GM15510 (cell line): ENCODE data around the gene BCAS3.

Source experiments
- POLR2A ChIP-seq: IDR thresholded peaks from 3 replicates; pipeline ENCODE4 v1.6.1; 2011; ENCODE audit warnings: borderline replicate concordance; ENCODE audit not compliant: insufficient read length; ENCODE audit errors: extremely low read depth

Gene BCAS3

DNA sequence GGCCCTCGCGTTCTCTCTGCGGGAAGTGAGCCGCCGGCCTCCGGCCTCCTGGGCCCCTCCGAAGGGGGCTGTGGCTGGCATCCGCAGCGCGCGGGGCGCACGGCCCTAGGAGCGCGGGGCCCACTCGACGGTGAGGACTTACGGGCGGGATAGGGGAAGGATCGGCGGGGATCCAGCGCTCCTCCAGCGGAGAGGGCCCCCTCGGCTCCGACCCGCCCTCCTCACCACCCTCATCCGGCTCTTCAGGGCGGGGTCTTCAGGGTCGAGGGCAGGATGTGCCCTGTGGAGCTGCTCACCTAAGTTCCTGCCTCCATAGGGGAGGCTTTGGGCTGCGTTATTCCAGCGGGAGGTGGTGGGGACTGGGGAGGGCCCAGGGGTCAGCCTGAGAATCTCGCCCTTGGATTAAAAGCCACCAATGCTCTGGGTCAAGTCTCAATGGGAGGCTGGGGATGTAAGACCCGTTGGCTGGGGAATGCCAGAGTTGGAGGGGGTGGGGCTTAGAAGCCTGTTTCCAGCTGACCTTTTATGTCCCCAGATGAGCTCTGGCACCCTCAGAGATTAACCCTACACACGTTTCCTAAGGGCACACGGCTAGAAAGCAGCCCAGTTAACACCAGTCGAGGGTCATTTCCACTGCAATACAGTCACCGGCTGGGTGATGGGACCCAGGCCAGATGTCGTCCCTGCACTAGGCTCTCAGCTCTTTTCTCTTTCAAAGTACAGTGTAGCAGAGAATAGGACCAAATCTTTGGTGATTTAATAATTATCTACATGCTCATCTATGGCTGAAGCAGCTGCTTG is 735.4 kb downstream of the BCAS3 start:
- no peak for TF ChIP-seq POLR2A

DNA sequence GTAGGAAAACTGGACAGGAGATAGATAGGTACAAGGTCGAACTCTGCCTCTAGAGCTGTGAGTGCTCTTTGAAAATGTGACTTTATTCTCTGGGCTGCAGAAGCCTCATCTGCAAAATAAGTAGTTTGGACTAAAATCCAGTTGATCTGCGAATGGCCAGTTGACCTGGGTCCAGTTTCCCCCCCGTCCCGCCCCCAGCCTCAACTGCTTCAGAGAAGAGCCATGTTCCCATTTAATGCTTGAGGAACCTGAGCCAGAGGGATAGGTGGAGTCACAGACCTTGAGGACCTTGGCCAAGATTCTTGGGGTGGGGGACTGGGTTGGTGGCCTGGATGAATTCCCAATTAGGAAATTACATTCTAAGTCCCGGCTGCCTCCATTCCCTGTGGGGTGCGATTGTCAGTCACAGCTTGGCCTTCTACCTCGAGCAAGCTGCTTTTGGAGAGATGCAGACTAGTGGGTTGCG is 736.0 kb downstream of the BCAS3 start:
- TF ChIP-seq POLR2A, result no peak

DNA sequence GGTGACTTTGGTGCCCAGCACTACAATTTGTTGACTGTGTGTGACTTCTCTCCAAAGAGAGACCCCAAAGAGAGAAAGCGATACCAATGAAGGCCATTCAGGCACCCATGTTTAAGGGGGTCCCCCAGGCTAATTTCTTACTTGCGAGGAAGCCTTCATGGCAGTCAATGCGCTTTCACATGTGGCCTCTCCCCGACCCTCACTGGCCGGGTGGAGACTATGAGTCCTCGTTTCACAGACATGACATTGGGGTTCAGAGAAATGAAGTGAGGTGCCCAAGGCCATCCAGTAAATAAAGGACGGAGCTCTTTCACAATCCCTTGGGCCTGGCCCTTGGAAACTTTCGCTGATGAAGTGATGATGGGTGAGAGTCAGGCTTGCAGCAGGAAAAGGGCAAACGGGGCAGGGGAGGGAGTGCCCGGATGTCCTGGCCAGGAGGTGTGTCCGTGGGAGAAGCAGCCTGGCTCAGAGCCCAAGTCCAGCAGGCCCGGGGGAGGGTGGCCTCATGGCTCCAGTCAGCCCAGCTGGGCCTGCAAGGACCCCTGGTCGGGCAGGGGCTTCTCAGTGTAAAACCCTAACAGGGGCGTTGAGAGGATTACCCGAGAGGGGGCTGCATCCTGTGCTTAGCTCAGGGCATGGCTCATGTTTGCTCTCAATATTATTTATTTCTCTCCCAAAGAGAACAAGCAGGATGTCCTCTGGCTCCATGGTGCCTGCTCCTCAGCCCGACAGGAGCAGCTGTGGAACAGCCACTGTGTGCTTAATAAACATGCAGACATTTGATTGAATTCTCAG is 736.7 kb downstream of the BCAS3 start:
- no peak for TF ChIP-seq POLR2A

DNA sequence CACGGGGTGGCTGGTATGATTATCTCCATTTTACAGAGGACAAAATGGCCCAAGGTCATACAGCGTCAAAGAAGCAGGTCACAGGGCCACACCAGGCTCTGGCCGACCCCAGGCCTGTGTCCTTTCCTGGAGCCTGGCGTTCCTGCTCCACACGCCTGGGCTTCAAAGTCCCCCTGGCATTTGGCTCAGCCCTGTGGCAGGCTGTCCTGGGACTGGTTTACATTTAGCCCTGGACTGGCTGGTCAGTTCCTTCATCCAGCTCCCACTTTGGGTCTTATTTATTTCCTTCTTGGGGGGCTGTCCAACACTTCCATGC is 737.2 kb downstream of the BCAS3 start:
- TF ChIP-seq POLR2A, result no peak

DNA sequence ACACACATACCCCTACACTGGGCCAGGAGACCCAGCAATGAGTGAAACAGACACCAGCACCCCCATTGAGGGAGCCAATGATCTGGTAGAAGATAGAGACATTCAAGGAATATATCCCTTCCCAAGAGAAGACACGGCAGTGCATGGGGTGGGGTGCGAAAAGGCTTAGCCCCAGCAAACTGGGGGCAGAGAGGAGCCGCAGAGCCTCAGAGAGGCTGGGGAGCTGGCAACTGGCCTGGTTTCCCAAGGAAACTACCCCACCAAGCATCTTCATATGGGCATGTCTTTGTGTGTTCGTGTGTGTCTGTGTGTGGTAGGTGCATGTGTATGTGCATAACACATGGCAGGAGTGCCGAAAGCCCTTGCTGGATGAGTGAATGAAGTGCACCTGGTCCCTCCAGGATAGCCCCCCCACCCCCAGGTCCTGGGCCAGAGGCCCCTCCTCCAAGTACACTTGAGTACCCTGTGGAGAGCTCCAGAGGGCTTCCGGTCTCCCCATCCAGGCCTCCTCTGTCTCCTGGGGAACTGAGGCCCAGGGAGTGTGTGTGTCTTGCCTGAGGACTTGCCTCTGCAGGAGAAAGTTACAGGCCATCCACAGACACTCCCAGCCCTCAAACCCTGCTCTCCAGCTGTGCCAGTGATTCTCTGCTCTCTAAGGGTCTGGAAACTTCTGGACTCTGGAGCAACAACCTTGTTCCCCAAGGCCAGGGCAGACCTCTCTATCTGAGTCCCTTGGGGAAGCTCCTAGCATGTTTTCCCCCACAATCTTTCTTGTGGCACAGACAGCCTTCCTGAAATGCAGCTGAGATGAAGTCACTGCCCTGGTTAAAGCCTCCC is 737.9 kb downstream of the BCAS3 start:
- no peak for TF ChIP-seq POLR2A

DNA sequence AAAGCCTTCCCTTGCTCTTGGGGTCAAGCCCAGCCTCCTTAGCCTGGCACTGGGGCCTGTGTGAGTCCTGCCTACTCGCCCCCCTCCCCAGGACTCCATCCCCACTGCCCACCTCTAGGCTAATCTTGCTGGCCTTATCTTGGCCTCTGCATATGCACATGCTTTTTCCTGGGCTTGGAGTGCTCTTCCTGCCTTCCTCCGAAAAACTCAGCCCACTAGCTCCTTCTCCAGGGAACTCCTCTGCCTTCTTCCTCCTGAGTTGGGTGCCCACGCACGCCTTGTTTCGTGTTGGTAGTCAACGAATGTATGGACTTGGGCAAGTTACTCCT is 738.5 kb downstream of the BCAS3 start:
- TF ChIP-seq POLR2A, result no peak

DNA sequence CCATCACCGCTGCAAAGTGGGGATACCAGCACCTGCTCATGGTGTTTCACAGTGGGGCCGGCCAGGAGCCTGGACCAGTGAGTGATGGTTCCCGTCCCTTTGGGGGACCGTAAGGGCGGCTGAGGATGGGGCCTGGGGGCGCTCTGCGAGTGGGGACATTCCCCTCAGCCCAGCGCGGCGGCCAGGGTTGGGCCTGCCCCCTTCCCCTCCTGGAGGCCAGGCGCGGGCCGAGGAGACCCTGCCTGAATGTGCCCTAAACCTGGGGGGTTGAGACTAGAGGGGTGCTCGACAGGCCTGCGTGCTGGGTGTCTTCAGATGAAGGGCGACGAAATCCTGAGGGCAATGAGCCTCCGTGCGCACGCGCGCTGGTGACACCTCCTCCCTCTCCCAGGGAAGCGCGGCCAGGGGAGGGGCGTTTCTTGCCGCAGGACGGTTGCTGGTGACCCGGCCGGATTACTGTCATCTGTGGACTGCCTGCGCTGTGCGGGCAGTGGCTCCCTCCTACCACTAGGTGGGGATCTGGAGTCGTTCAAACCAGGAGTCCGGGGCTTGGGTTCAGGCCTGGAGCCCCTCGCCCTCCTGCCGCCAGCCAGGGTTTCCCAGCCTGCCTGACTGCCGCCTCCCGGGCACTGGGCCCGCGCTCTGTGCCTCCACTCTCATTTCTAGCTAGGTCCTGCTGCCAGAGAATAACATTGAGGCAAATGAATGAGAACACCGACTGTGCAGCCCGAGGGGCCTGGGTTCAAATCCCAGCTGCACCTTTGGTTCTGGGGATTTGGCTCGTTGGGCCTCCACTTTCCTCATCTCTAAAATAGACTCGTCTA is 739.1 kb downstream of the BCAS3 start:
- TF ChIP-seq POLR2A, result no peak

DNA sequence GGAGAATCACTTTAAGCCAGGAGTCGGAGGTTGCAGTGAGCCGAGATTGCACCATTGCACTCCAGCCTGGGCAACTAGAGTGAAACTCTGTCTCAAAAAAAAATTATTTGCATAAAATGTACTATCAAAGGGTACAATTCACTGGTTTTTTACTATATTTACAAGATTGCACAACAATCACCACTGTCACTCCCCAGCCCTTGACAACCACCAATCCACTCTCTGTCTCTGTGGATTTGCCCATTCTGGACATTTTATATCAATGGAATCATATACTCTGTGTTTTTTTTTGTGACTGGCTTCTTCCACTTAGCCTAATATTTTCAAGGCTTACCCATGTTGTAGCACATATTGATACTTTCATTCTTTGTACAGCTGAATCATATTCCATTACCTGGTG is 740.8 kb downstream of the BCAS3 start:
- no peak for TF ChIP-seq POLR2A

DNA sequence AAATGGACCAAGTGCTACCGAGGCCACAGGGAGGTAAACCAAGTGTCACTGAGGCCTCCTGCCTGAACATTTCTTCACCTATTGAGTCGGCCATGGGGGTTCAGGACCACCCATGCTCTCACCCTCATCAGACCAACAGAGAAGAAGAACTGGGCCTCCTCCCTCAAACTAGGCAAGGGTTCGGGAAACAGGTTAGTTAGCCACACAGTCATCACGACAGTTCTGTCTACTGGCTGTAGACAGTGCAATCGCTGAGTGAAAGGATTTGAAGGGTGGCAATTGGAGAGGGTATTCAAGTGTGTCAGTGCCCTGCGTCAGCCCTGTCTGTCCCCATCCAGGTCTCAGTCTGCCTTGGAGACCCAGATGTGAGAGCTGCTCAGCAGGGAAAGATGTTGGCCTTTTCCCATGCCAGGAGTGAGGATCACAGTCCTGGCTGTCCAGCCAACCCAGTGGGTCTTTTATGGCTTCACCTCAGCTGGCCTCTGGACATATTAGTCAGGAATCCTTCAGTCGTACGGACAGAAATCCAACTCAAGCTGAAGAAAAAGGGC is 741.9 kb downstream of the BCAS3 start:
- TF ChIP-seq POLR2A, result no peak

DNA sequence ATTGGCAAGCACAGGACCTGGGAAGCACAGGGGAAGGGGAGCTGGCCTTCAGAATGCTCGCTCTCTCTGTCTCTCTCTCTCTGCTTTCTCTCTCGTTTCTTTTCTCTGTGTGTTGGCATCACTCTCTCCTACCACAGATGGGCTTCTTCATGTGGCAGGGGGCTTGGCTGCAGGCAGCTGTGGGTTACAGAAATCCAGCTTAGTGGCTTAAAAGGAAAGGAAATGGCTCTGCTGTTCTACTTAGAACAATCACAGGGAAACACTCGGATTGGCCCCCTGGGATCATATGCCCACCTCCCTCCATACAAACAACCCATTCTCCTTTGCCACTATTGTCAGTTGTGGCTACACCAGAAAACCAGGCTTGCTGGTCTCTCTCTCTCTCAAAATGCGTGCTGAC is 742.4 kb downstream of the BCAS3 start:
- TF ChIP-seq POLR2A, result no peak

DNA sequence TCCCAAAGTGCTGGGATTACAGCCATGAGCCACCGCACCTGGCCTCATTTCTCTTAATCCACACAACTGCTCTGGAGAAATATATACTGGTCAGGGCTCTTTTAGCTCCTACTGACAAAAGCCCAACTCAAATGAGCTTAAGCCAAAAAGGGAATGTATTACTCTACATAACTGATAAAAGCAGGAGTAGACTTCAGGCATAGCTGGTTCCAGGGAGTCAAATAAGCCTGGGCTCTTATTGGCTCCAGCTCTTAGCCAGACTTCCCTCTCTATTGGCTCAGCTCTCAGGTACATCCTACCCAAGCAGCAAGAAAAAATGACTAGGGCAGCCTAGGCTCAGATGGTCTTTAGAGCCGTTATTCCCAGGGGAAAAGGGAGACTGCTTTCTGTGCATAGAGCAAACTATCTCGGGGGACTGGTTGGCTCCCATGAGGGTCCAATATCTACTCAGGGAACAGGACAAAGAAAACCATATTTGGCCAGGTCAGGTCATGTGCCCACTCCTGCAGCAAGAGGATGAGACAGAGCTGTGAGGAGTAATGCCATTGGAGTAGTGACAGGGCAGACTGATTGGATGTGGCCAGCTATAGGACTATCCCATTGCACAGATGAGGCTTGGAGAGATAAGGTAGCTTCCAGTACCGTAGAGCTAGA is 743.2 kb downstream of the BCAS3 start:
- TF ChIP-seq POLR2A, result no peak

DNA sequence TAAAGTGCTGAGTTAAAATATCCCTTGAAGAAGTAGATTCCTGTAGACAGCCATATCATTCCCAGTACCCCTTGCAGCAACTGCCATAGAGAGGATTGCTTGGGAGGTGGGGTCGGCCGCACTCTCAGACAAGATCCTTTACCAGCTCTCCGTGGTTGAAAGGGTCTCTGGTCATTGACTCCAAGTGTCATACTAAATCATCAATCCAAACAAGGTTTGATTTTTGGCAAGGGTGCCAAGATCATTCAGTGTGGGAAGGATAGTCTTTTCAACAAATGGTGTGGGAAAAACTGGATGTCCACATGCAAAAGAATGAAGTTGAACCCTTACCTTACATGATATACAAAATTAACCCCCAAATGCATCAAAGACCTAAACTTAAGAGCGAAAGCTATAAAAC is 743.8 kb downstream of the BCAS3 start:
- TF ChIP-seq POLR2A, result no peak

DNA sequence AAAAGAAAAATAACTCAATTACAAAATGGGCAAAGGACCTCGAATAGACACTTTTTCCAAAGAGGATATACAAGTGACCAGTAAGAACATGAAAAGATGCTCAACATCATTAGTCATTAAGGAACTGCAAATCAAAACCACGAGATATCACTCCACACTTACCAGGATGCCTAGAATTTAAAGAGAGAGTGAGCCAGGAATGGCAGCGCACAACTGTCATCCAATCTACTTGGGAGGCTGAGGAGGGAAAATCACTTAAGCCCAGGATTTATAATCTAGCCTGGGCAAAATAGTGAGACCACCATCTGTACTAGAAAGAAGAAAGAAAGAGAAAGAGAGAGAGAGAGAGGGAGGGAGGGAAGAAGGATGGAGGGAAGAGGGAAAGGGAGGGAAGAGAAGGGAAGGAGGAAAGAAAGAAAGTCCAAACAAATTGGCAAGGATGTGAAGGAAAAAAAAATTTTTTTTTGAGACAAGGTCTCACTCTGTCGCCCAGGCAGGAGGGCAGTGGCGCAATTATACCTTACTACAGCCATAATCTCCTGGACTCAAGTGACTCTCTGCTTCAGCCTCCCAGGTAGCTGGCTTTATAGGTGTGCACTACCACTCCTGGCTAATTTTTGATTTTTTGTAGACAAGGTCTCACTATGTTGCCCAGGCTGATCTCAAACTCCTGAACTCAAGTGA is 744.6 kb downstream of the BCAS3 start:
- no peak for TF ChIP-seq POLR2A
